Motor neuron (in vitro differentiated cells): Measurements from ENCODE around the gene NHS. TPM values are rescaled to one million over a fixed set of nuclear protein-coding genes. Genes with fewer than 3 reads are reported as not detected.

Experiments used
- ATAC-seq, 8 experiments: fragments of 200-7000 bp; cut with Tn5 transposase; replicated peaks in 6 of 8; 2 replicates each; pipeline ENCODE4 v1.8.0; 2021; ENCODE audit warnings: mild to moderate bottlenecking in 8 of 8, moderate library complexity in 8 of 8
- H3K27ac ChIP-seq, 2 donors: fragments of 250-450 bp; sonication (Bioruptor Pico); 2 replicates each; pipeline ENCODE4 v1.9.0; 2021; ENCODE audit warnings: antibody characterized with exemption in 2 of 2, mild to moderate bottlenecking in 2 of 2, moderate library complexity in 1 of 2
- H3K4me1 ChIP-seq, 2 donors: fragments of 250-450 bp; sonication (Bioruptor Pico); replicated peaks in 1 of 2; 2 replicates each; pipeline ENCODE4 v1.6.1; 2021; ENCODE audit warnings: antibody characterized with exemption in 2 of 2, mild to moderate bottlenecking in 2 of 2, moderate library complexity in 1 of 2
- H3K4me3 ChIP-seq, 5 donors: fragments of 250-450 bp; sonication (Bioruptor Pico); 2 replicates each; pipeline ENCODE4 v1.9.0; 2021; ENCODE audit warnings: antibody characterized with exemption in 5 of 5, mild to moderate bottlenecking in 5 of 5, moderate library complexity in 4 of 5
- WGBS, 10 experiments: fragments of 450-650 bp; shearing (Covaris generic); methylation state at CpG; one replicate each; pipeline ENCODE4 v1.0.0; 2022; 5-methylcytosine and 5-hydroxymethylcytosine counted together
- in situ Hi-C, 9 experiments: fragments of 400-800 bp; cut with MboI; loops; one replicate each; pipeline ENCODE4 v1.15.0; 2021; ENCODE audit warnings: low sequenced_read_pairs in 9 of 9, low pct_unique_long_range_greater_than_20kb in 2 of 9; ENCODE audit not compliant: unreplicated experiment in 9 of 9
- total RNA-seq, 8 experiments: library from RNA; unstranded; fragments of 300-600 nt; gene quantifications; 2 replicates each; pipeline versions ENCODE4 v1.2.3 to v1.2.4, GENCODE V29; 2022

Gene NHS
- total RNA-seq, 8 experiments from 2014 or later: 0.21 to 19.5 (median 7.0) TPM

DNA sequence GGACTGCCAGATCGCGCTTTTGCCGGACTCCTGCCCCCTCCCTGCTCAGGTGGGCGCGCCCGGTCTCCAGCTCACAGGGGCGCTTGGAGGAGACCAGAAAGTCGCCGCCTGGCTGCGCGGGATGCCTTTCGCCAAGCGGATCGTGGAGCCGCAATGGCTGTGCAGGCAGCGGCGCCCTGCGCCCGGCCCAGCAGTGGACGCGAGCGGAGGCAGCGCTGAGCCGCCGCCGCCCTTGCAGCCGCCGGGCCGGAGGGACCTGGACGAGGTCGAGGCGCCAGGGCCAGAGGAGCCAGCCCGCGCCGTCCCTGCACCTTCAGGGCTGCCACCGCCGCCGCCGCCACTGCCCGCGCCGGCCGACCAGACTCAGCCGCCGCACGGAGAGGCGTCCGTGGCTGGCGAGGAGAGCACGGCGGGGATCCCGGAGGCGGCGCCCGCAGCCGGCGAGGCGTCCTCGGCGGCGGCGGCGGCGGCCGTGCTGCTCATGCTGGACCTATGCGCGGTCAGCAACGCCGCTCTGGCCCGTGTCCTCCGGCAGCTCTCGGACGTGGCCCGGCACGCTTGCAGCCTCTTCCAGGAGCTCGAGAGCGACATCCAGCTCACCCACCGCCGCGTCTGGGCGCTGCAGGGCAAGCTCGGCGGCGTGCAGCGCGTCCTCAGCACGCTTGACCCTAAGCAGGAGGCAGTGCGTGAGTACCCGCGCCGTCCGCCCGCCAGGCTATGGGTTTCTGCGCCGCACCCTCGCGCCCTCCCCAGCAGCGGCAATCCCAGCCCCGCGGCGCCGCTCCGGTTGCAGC is 834 bp downstream of the NHS start:
- in situ Hi-C loops: loop anchor here in 1 of 9 experiments (25.0 kb wide), 1 partner anchor 311 kb away; no protein-coding TSS in a partner anchor
- Histone ChIP-seq H3K27ac (peak overlapping the region; percentile 32 to 64), H3K4me3 (peak overlapping the region; percentile 43 to 76 (median 57)), H3K4me1 (peaks cover 0 to 3% of the 10 kb centered on the region in 2 donors)
- WGBS, 10 experiments: 0 to 5% methylated on average over 3 to 8 of the region's 103 CpGs; no CpG with 5 or more reads in 8 of the 10 experiments
- ATAC-seq: peak; percentile 14 to 36 (median 24)

DNA sequence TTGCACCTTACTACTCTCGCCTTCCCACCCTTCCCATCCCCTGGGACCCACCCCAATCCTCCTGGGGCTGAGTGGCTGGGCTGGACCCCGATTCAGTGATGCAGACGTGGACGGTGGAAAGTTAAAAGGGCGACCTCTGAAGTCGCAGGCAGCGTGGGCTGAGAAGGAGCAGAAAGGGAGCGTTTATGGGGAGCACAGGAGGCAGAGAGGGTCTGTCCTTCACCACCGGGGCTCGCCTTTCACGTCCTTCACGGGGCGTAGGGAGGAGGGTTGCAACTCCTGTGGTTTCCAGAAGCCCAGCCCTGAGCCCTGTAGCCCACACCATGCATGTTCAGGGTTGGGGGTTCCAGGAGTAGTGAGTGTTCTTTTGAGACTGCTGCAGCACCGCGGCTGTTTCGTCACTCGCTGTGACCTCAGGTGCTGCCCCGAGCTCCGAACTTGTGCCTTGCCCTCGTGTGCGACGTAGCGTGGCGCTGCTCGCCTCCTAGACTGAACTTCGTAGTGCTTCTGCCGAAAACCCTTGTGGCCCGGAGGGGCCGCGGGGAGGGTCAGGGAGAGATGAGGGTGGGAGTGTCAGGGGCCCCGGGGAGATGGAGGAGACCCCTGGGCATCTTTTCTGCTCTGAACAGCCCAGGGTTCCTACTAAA is 1.6 kb downstream of the NHS start:
- WGBS, 10 experiments: no CpG with 5 or more reads among the region's 31 CpGs
- H3K4me1 ChIP-seq: peaks cover 0 to 3% of the 10 kb centered on the region in 2 donors
- H3K27ac ChIP-seq: peak overlapping the region; percentile 41 to 64
- peak overlapping the region; percentile 43 to 76 (median 57) for H3K4me3 ChIP-seq
- in situ Hi-C loops: loop anchor here in 1 of 9 experiments (25.0 kb wide), 1 partner anchor 311 kb away; no protein-coding TSS in a partner anchor
- ATAC-seq: peak in 5 of 8 experiments; percentile 4 to 22 (median 14)

DNA sequence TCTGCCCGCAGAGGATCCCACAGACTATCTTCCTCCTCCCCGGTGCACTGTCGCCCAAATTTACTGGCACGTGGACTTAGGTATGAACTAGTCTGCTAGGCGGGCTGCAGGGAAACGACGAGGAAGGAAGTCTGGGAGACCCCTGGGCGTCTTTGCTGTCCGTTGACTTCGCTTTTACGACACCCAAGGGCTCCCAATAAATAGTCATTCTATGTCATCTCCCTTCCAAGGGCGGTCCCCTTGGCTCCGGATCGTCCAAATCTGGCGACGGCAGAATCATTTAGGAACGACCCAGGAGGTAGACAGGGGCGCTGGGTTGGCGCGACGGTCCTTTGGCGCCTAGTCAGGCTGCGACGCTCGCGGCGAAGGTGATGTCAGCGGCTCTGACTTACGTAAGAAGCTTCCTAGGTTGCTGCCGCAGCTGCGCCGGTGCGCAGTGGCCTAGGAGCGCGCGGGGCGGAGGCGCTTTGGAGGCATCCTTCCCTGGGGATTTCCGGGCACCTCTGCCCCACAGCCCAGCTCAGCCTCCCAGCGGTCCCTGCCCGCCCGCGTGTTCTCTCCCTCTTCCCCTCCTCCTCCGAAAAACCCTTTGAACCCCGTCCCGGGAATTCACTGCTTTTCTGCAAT is 2.2 kb downstream of the NHS start:
- Histone ChIP-seq H3K4me3 (peak overlapping the region; percentile 43 to 76 (median 57)), H3K4me1 (peaks cover 0 to 3% of the 10 kb centered on the region in 2 donors), H3K27ac (peak overlapping the region; percentile 41 to 64)
- 0 to 24% (median 10%) methylated on average over 1 to 9 of the region's 46 CpGs; no CpG with 5 or more reads in 6 of the 10 experiments for WGBS, 10 experiments
- peak; percentile 9 to 66 (median 56) for ATAC-seq
- in situ Hi-C loops: loop anchor here in 1 of 9 experiments (25.0 kb wide), 1 partner anchor 310 kb away; no protein-coding TSS in a partner anchor

DNA sequence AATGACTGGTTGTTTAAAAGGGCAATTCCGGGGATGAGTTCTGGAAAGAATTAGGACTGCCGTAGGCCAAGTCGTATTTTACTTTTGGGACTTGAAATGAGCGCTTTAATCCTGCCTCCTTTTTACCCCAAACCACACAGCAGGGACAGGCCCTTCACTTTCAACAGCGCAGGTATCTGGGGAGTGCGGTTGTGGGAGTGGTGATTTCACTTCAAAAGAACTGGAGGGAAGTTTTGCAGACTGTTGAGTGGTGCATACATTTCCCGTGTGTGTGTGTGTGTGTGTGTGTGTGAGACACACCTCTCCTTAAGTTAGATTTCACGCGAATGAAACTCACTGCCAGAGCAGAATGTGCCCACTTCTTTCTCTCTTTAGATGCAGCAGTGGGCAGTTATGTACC is 2.8 kb downstream of the NHS start:
- 0 to 39% (median 15%) methylated on average over 3 to 7 of the region's 9 CpGs; no CpG with 5 or more reads in 7 of the 10 experiments for WGBS, 10 experiments
- peak overlapping the region; percentile 43 to 76 (median 57) for H3K4me3 ChIP-seq
- no peak for ATAC-seq
- peaks cover 0 to 3% of the 10 kb centered on the region in 2 donors for H3K4me1 ChIP-seq
- in situ Hi-C loops: loop anchor here in 1 of 9 experiments (25.0 kb wide), 1 partner anchor 310 kb away; no protein-coding TSS in a partner anchor
- no peak overlapping the region for H3K27ac ChIP-seq

DNA sequence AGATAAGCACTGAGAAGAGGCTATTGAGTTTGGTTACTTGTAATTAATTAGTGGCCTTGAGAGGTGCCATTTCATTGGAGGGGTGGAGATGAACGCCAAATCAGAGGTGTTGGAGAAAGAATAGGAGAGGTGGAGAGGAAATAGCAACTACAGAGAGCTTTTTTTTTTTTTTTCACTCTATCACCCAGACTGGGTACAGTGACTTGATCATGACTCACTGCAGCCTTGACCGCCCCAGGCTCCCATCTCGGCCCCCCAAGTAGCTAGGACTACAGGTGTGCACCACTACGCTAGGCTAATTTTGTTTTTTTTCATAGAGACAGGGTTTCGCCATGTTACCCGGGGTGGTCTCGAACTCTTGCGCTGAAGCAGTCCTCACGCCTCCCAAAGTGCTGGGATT is 5.2 kb downstream of the NHS start:
- H3K4me3 ChIP-seq: no peak overlapping the region
- in situ Hi-C loops: loop anchor here in 1 of 9 experiments (25.0 kb wide), 1 partner anchor 307 kb away; no protein-coding TSS in a partner anchor
- no peak overlapping the region for H3K27ac ChIP-seq
- ATAC-seq: no peak
- H3K4me1 ChIP-seq: peaks cover 0 to 3% of the 10 kb centered on the region in 2 donors
- 82 to 100% (median 100%) methylated on average over 1 to 6 of the region's 9 CpGs; no CpG with 5 or more reads in 6 of the 10 experiments for WGBS, 10 experiments

DNA sequence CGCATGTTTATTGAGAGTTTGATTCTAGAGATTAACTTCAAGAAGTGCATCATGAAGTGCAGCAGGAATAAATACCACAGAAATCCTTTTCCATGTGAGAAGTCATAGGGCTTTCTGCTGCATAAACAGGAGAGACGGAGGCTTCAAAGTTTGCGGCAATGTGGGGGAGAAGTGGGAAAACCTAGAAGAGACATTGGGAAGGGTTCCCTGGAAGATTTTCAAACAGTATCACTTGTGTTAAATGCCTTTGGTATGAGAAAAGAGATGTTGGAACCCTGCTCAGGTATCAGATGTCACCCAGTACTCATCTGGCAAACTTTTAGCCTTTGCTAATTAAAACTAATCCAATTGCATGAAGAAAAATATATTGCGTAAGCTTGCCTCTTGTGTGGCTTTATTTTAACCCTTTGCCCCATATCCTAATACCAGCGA is 15.4 kb downstream of the NHS start:
- no peaks in the 10 kb centered on the region for H3K4me1 ChIP-seq
- in situ Hi-C loops: loop anchor here in 1 of 9 experiments (25.0 kb wide), 1 partner anchor 297 kb away; no protein-coding TSS in a partner anchor
- WGBS, 10 experiments: 25 to 90% (median 74%) methylated on average over 1 to 2 of the region's 5 CpGs; no CpG with 5 or more reads in 4 of the 10 experiments
- H3K4me3 ChIP-seq: no peak overlapping the region
- H3K27ac ChIP-seq: no peak overlapping the region
- ATAC-seq: peak in 1 of 8 experiments; percentile 26

DNA sequence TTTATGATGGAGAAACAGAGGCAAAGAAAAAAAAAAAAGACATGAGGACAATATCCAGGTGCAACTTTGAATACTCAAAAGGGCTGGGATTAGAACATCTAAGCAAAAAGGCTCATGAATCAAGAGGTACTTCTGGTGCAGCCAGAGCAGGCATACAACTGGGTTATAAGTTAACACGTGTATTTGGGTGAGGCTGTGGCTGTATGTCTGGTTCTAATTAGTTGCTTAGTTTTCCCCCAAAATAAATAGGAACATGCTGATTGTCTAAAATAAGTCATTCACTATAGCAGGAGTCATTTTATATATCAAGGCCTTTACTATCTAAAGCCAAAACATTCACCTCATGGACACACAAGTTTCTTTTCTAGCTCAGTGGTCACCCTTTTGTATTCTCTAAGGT is 20.2 kb downstream of the NHS start:
- Histone ChIP-seq H3K4me1 (no peaks in the 10 kb centered on the region), H3K4me3 (no peak overlapping the region), H3K27ac (no peak overlapping the region)
- WGBS, 10 experiments: 0 to 44% methylated on average over 1 of the region's 1 CpG; no CpG with 5 or more reads in 8 of the 10 experiments
- ATAC-seq: peak in 1 of 8 experiments; percentile 47
- in situ Hi-C loops: loop anchor here in 1 of 9 experiments (25.0 kb wide), 1 partner anchor 292 kb away; no protein-coding TSS in a partner anchor

DNA sequence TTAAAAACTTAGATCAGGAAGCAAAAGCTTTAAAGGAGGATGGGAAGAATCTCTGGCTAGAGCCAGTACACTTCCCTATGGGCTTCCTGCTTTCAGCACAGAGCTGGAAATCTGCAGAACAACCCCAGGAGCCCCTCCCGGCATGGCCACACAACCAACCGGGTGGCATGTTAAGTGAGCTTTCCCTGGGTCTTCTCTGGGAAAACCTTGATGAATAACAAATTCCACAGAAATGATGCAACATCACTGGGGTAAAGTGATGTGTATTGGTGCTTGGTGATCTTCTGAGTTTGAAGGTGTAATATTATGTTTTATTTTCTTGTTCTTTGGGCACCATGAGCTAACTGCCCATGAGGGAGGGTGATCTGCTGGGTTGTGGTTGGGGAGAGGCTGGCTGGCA is 22.1 kb downstream of the NHS start:
- WGBS, 10 experiments: 69% methylated on average over 2 of the region's 2 CpGs; no CpG with 5 or more reads in 9 of the 10 experiments
- Histone ChIP-seq H3K4me3 (no peak overlapping the region), H3K27ac (no peak overlapping the region), H3K4me1 (no peaks in the 10 kb centered on the region)
- in situ Hi-C loops: loop anchor here in 1 of 9 experiments (25.0 kb wide), 1 partner anchor 290 kb away; no protein-coding TSS in a partner anchor
- no peak for ATAC-seq

DNA sequence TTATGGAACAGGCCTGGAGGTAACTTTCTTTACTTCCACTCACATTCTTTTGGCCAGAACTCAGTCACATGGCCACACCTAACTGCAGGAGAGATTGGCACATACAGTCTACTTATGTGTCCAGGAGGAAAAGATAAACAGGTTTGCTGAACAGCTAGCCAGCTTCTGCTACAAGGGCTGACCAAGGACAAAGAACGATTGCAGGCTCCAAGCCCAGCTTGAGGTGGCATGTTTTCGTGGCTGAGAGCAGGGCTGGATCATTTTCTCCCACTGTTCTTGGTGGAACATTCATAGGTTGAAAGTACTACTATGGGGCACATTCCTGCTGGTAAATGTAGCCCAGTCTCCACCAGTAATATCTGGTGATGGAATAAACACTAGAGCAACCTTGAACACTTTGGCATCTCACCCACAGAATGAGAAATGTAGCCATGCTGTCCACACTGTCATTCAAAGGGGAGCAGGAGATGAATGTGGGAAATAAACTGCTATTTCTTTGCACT is 28.2 kb downstream of the NHS start:
- Histone ChIP-seq H3K4me3 (no peak overlapping the region), H3K4me1 (peaks cover 0 to 4% of the 10 kb centered on the region in 2 donors), H3K27ac (no peak overlapping the region)
- WGBS, 10 experiments: no CpG with 5 or more reads among the region's 2 CpGs
- in situ Hi-C loops: no loop called here
- no peak for ATAC-seq

DNA sequence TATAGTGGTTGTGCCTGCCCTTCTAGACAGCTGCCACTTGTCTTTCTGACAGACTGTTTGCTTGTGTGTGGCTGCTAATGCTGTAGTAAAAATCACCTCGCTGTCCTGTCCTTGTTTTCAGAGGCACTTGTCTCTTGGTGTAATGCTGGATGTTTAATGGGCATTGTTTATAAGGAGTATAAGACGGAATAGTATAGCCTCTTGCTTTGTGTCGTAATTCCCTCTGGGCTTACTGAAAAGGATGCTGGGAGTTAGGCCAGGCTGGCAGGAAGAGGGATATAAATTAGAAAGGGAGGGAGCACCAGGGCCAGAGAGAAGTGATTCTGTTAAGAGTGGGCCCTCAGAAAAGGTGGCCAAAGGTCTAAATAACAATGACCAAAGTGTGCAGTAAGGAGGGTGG is 29.0 kb downstream of the NHS start:
- no peak overlapping the region for H3K27ac ChIP-seq
- 18 to 80% (median 60%) methylated on average over 1 to 3 of the region's 3 CpGs; no CpG with 5 or more reads in 5 of the 10 experiments for WGBS, 10 experiments
- in situ Hi-C loops: no loop called here

DNA sequence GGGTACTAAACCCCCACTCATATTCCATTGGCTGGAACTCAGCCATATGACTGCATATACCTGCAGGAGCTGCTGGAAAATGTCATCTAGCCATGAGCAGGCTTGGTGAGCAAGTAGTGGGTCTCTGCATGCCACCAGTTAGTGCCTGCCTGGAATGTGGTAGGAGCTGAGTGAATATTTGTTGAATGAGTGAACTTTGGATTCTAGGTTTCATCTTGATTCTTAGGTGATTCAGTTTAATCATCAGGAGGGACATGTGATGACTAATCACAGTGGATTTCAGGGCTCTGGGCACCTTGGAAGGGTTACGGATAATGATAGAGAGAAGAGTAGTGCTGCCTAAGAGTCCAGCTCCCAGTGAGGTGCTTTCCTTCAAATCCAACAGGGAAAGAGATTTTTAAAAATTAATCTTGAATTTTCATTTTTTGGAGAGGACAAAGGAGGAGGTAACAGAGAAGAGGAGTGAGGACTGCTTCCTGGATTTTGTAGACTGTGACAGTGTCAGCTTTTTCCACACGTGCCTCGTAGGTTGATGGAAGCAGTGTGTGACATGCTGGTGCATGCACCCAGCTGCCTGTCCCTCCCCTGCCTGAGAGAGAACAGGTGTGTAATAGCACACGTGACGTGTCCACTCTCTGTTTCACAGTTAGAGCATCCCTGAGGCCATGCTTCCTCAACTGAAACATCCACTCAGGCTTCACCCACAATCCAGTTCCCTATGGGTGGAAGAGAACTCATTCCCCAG is 30.4 kb downstream of the NHS start:
- ATAC-seq: no peak
- Histone ChIP-seq H3K4me1 (peaks cover 11 to 13% of the 10 kb centered on the region in 2 donors), H3K4me3 (no peak overlapping the region), H3K27ac (no peak overlapping the region)
- WGBS, 10 experiments: 0 to 92% (median 20%) methylated on average over 1 to 3 of the region's 5 CpGs; no CpG with 5 or more reads in 5 of the 10 experiments
- in situ Hi-C loops: no loop called here

More for the DNA sequence above, 29.0 kb downstream of the NHS start:
- Histone ChIP-seq H3K4me1 (peaks cover 0 to 4% of the 10 kb centered on the region in 2 donors), H3K4me3 (no peak overlapping the region)
- peak in 3 of 8 experiments; percentile 49 to 55 (median 53) for ATAC-seq
